HCT116 (cell line): Measurements from ENCODE around the gene GALP. TPM values are rescaled to one million over a fixed set of nuclear protein-coding genes. Genes with fewer than 3 reads are reported as not detected.
"Not testable (repeated sequence)": the region's sequence is repeated elsewhere in the genome, so short reads cannot be mapped to it uniquely, and the experiment has no call there.

Source experiments
- ATAC-seq: fragments of 200-7000 bp; cut with Tn5 transposase; 2 replicates; pipeline ENCODE4 v1.9.1; 2020; ENCODE audit warnings: mild to moderate bottlenecking, moderate library complexity
- BruUV-seq: library from RNA; stranded (reverse); fragments of 400-500 nt; replicated peaks from 2 replicates; lab custom pipeline; 2021; lab: Mats Ljungman, UMichigan
- CTCF ChIA-PET: fragments of 300-600 bp; sonication (Branson Sonifier 250); formaldehyde crosslinking; loops from one replicate; lab custom pipeline; 2021; ENCODE audit warnings: antibody characterized with exemption; lab: Charles Lee
- POLR2A ChIA-PET: fragments of 300-600, 350-600 bp; sonication (Branson Sonifier 250); formaldehyde crosslinking; loops from one replicate; lab custom pipeline; 2021; ENCODE audit warnings: antibody characterized with exemption; lab: Charles Lee
- RAD21 ChIA-PET, 2 experiments: fragments of 300-600 bp; sonication (Branson Sonifier 250); formaldehyde crosslinking; loops; one replicate each; lab custom pipeline; 2023; ENCODE audit warnings: low total read pairs in 2 of 2; ENCODE audit not compliant: uncharacterized antibody in 2 of 2, unreplicated experiment in 2 of 2, low non-redundant PET in 1 of 2; lab: Charles Lee
- DNase-seq: peaks from one replicate; pipeline ENCODE4 v3.0.0-alpha.2; 2010; ENCODE audit warnings: low read depth, low spot score
- H2AFZ ChIP-seq: fragments of 200-600 bp; shearing (Covaris generic), sonication (generic); 2 replicates; pipeline ENCODE4 v1.6.1; 2017; ENCODE audit warnings: low read depth, mixed run types, mixed read lengths, antibody characterized with exemption, low read length; ENCODE audit not compliant: poor library complexity, severe bottlenecking
- H3K27ac ChIP-seq: 2 replicates; pipeline ENCODE4 v1.5.1; 2012; ENCODE audit warnings: low read depth, low read length
- H3K27me3 ChIP-seq: fragments of 200-600 bp; sonication (generic); 2 replicates; pipeline ENCODE4 v1.6.1; 2016; ENCODE audit warnings: mixed run types, low read length, mixed read lengths; ENCODE audit not compliant: insufficient read depth
- H3K36me3 ChIP-seq, 2 experiments: fragments of 200-500 bp in 1 of 2; fragments of 200-600 bp in 1 of 2; sonication (Bioruptor generic) in 1 of 2; sonication (generic) in 1 of 2; 2 replicates each; pipeline versions ENCODE4 v1.5.1 to v1.6.1; 2014 to 2016; ENCODE audit warnings: low read length in 2 of 2, inconsistent platforms in 1 of 2, mixed read lengths in 1 of 2, mixed run types in 1 of 2; ENCODE audit not compliant: insufficient read depth in 2 of 2, control insufficient read depth in 1 of 2
- H3K4me1 ChIP-seq, 2 experiments: fragments of 200-600 bp in 1 of 2; sonication (generic) in 1 of 2; 2 replicates each; pipeline versions ENCODE4 v1.5.1 to v1.6.1; 2012 to 2017; ENCODE audit warnings: low read length in 2 of 2, inconsistent platforms in 1 of 2, mild to moderate bottlenecking in 1 of 2, mixed read lengths in 1 of 2, mixed run types in 1 of 2, moderate library complexity in 1 of 2; ENCODE audit not compliant: insufficient read depth in 2 of 2, control insufficient read depth in 1 of 2
- H3K4me2 ChIP-seq: fragments of 200-600 bp; sonication (generic); 2 replicates; pipeline ENCODE4 v1.6.1; 2017; ENCODE audit warnings: mixed run types, low read length, mixed read lengths
- H3K4me3 ChIP-seq, 2 experiments: fragments of 200-600 bp in 1 of 2; sonication (generic) in 1 of 2; replicated peaks in 1 of 2; 2 replicates each; pipeline ENCODE4 v1.5.1; 2011 to 2016; ENCODE audit warnings: low read length in 2 of 2, control low read depth in 1 of 2, low read depth in 1 of 2, mild to moderate bottlenecking in 1 of 2, mixed read lengths in 1 of 2, mixed run types in 1 of 2
- H3K79me2 ChIP-seq: fragments of 200-600 bp; sonication (generic); 2 replicates; pipeline ENCODE4 v1.6.1; 2017; ENCODE audit warnings: mild to moderate bottlenecking, mixed run types, low read length, moderate library complexity, mixed read lengths; ENCODE audit not compliant: insufficient read depth
- H3K9ac ChIP-seq: fragments of 200-600 bp; sonication (generic); 2 replicates; pipeline ENCODE4 v1.6.1; 2016; ENCODE audit warnings: low read length, mixed read lengths
- H3K9me2 ChIP-seq: fragments of 200-600 bp; sonication (generic), shearing (Covaris generic); 2 replicates; pipeline ENCODE4 v1.6.1; 2017; ENCODE audit warnings: mixed run types, mild to moderate bottlenecking, moderate library complexity; ENCODE audit not compliant: insufficient read depth
- H3K9me3 ChIP-seq, 2 experiments: fragments of 200-500 bp in 1 of 2; fragments of 200-600 bp in 1 of 2; sonication (Bioruptor generic) in 1 of 2; sonication (generic) in 1 of 2; 2 replicates each; pipeline ENCODE4 v1.6.1; 2014 to 2017; ENCODE audit warnings: low read length in 2 of 2, mixed read lengths in 2 of 2, inconsistent platforms in 1 of 2, low read depth in 1 of 2, mild to moderate bottlenecking in 1 of 2, mixed run types in 1 of 2, moderate library complexity in 1 of 2; ENCODE audit not compliant: control insufficient read depth in 1 of 2, insufficient read depth in 1 of 2
- H4K20me1 ChIP-seq: fragments of 200-600 bp; sonication (generic), shearing (Covaris generic); 2 replicates; pipeline ENCODE4 v1.6.1; 2017; ENCODE audit warnings: mixed run types, mild to moderate bottlenecking, moderate library complexity; ENCODE audit not compliant: insufficient read depth
- CEBPB ChIP-seq: IDR thresholded peaks from 2 replicates; pipeline ENCODE4 v1.6.1; 2012; ENCODE audit warnings: low read depth
- EGR1 ChIP-seq: IDR thresholded peaks from 2 replicates; pipeline ENCODE4 v1.6.1; 2012; ENCODE audit warnings: low read depth
- ELF1 ChIP-seq: IDR thresholded peaks from 2 replicates; pipeline ENCODE4 v1.6.1; 2012; ENCODE audit warnings: low read depth, borderline replicate concordance
- EZH2 ChIP-seq: fragments of 200-600 bp; sonication (generic); IDR thresholded peaks from 2 replicates; pipeline ENCODE4 v1.6.1; 2017; ENCODE audit warnings: antibody characterized with exemption, mixed run types
- FOSL1 ChIP-seq: IDR thresholded peaks from 2 replicates; pipeline ENCODE4 v1.6.1; 2012; ENCODE audit warnings: low read depth
- JUND ChIP-seq: IDR thresholded peaks from 2 replicates; pipeline ENCODE4 v1.6.1; 2012
- SRF ChIP-seq: IDR thresholded peaks from 2 replicates; pipeline ENCODE4 v1.6.1; 2012; ENCODE audit warnings: low read depth
- intact Hi-C: fragments of 100-400 bp; cut with micrococcal nuclease; formaldehyde crosslinking; loops from 2 replicates; pipeline ENCODE4 v1.10.0; 2022
- total RNA-seq: library from RNA; stranded (reverse); gene quantifications from one replicate; pipeline ENCODE4 v1.2.1, GENCODE V29; 2021; ENCODE audit not compliant: unreplicated experiment
- TF ChIP-seq, protein P1 (sequence below): IDR thresholded peaks from 2 replicates; pipeline ENCODE4 v1.6.1; 2012

GALP gene
- total RNA-seq, 1 experiment from 2014 or later: not detected

DNA sequence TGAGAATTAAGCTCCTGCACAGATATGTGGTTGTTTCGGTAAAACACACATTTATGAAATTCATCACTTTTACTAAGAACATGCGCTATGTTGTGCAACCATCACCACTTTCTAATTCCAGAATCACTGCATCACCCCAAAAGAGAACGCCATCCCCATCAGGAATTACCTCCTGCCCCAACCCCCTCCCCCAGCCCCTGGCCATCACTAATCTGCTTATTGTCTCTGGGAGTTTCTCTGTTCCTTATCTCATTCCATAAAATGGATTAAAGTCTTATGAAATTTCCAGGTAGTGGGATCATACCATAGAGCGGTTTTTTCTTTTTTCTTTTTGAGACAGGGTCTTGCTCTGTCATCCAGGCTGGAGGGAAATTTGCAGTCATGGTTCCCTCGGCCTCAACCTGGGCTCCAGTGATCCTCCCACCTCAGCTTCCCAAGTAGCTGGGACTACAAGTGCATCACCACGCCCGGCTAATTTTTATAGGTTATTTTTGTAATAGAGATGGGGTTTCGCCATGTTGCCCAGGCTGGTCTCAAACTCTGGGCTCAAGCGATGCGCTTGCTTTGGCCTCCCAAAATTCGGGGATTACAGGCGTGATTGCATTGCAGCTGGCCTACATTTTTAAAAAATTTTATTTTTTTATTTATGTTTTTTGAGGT is 18.3 kb downstream of the GALP start:
- no peak for ATAC-seq
- intact Hi-C loops: no loop called here
- no TSS peak for BruUV-seq
- Histone ChIP-seq H3K9me2 (no peaks in the 10 kb centered on the region), H3K27ac (no peak overlapping the region), H3K27me3 (no peaks in the 10 kb centered on the region; the same call in 1 of the 2 replicates), H3K79me2 (no peaks in the 10 kb centered on the region), H3K9ac (no peak overlapping the region), H3K4me3 (no peak overlapping the region), H3K4me2 (no peak overlapping the region), H3K4me1 (no peaks in the 10 kb centered on the region)
- RAD21 ChIA-PET: no interaction called here
- DNase-seq: no peak
- CTCF ChIA-PET: interaction anchor here (1.0 kb wide), 1 partner anchor 118 kb away, joined by 3 read pairs; no protein-coding TSS in a partner anchor
- TF ChIP-seq CEBPB (no peak), FOSL1 (no peak), JUND (no peak), SRF (no peak), EZH2 (no peak), EGR1 (no peak), ELF1 (no peak)
- TF ChIP-seq, protein P1, sequence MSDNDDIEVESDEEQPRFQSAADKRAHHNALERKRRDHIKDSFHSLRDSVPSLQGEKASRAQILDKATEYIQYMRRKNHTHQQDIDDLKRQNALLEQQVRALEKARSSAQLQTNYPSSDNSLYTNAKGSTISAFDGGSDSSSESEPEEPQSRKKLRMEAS: no peak
- TF ChIP-seq, all 23 proteins: peak for 0
- Histone ChIP-seq H3K36me3 (no peaks in the 10 kb centered on the region), H3K9me3 (no peaks in the 10 kb centered on the region), H2AFZ (no peak overlapping the region), H4K20me1 (no peaks in the 10 kb centered on the region)
- POLR2A ChIA-PET: no interaction called here

DNA sequence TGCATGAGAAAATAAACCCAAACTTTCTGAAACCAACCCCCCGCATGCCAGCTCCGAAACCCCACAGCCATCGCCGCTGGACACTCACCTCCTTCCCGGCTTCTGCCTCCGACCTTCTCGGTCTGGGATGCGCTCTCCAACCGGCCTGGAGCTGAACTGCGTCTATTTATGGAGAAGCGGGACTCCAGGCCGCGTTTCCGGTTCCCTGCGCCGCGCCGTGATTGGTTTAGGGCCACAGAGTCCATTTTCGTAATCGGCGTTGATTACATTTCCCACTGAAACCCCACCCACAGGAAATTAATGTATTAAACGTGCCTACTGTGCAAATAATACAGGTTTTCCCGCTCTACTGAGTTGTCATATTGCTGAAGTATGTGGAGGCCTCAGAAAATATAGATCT is 21.8 kb downstream of the GALP start, which contains the start of gene ZSCAN5B:
Gene ZSCAN5B, minus strand, starts transcription at position 138 of the 400 bp plus-strand sequence. CDS start 4,731 bp downstream, outside the sequence.
- H3K9ac ChIP-seq, H3K79me2 ChIP-seq, RAD21 ChIA-PET, BruUV-seq, ATAC-seq, intact Hi-C loops, DNase-seq, H3K4me1 ChIP-seq, H3K36me3 ChIP-seq, H3K27me3 ChIP-seq, H3K4me3 ChIP-seq, H3K9me3 ChIP-seq, H2AFZ ChIP-seq, POLR2A ChIA-PET, CTCF ChIA-PET, H3K27ac ChIP-seq, H4K20me1 ChIP-seq, H3K4me2 ChIP-seq, H3K9me2 ChIP-seq: not testable (repeated sequence)
